GM19193 (cell line): ENCODE results near the gene KY.

Source experiments
- POLR2A ChIP-seq: IDR thresholded peaks from 4 replicates; pipeline ENCODE4 v1.6.1; 2011; ENCODE audit not compliant: insufficient read depth, insufficient read length; ENCODE audit errors: extremely low read depth

The KY gene

GRCh38 chr3:134640872-134641470 lies 9.9 kb downstream of the KY start:
- no peak for TF ChIP-seq POLR2A

DNA sequence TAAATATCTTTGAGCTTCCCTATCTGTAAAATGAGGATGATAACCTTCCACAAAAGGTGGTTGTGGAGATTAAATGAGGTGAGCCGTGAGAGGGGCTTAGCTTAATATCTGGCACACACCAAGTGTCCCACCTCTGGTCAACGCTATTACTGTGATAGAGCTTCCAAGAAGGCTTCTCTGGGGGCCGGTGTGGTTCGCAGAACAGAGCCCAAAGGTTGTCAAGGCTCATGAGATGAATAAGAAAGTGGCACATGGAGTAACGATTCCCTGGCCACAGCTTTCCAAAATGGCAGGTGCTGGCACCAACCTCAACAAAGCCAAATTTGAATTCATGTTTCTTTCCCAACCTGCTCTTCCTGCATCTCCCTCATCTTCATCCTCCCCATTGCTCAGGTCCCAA lies 10.4 kb downstream of the KY start:
- no peak for TF ChIP-seq POLR2A

DNA sequence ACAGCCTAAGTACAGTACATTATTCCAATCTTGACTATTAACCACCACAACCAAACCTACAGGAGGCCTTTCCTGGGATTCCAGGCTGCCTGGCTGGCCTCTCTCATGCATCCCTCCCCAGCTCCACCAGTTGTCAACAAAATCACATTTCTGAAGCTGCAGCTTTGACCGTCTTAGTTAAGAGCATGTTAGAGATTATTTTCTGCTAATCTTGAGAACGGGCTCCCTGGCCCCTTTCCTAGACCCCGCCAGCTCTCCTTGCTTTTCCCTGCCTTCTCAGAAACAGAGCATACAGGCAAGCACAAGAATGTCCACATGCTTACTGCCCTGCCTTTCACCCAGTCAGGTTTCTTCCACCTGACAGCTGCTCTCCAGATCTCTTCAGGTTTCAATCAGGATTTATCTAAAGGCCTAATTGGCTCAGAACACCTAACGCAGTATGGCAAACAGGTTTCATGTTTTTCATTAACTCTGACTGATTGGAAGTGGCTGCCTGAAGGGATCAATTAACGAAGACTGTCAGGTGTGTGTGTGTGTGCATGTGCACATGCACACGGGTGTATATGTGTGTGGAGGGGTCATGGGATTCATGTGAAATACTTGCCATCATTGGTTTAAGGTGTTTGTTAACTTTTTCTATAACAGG lies 12.3 kb downstream of the KY start:
- TF ChIP-seq POLR2A: no peak

DNA sequence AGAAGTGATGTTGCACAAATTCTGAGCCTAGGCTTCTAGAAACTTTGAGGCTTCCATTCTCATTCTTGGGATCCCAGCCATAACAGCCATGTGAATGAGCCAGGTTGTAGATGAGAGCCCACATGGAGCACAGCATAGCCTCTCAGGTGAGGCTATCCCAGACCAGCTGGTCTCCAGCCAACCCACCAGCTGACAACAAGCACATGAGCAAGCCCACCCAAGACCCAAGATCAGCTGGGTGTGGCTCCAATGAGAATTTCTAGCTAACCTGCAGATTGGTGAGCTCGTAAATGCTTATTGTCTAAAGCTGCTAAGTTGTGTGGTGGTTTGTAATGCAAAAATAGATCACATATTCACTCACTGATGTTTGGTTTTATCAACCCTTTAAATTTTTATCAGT lies 14.4 kb downstream of the KY start:
- no peak for TF ChIP-seq POLR2A

- no peak for TF ChIP-seq POLR2A
Measured at GRCh38 chr3:134630506-134630905, 20.3 kb downstream of the KY start.

- no peak for TF ChIP-seq POLR2A
Measured at GRCh38 chr3:134628884-134629283, 21.9 kb downstream of the KY start.

DNA sequence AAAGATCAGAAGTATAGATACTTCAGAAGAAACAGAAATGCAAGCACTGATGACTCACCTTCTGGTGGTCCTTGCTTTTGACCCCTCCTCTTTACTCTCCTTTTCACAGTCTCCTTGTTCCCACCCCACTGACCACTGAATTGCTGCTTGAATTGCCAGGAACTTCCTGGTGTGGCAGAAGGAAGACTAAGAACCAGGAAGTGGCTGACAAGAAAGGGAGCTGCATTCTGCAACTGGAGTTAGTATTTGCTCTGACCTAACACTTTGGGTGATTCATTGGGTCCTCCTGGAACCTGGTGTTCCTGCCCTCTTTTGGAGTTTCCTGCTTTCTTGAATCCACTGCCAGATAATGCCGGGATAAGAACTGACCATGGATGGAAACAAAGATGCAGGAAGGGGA lies 23.0 kb downstream of the KY start:
- TF ChIP-seq POLR2A: no peak

- TF ChIP-seq POLR2A: no peak
Measured at GRCh38 chr3:134625885-134626741, 24.7 kb downstream of the KY start.

DNA sequence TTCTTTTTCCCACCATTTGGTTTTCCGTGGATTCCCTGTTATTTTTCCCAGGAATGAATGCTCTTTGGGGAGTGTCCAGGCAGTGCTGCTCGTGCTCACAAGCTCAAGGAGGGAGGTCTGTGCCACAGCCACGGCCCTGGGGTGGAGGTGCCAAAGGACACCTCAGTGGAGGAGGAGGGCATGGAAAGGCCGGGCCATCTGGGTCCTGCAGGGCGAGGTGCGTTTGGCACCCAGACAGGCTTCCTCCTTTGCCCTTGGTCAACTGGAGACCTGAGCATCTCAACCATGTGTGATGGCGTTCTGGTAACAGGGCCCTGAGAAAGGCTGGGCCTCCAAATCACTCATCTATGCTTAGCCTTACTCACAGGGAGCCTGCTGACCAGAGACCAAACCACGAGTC lies 25.4 kb downstream of the KY start:
- TF ChIP-seq POLR2A: no peak

- no peak for TF ChIP-seq POLR2A
Measured at GRCh38 chr3:134624537-134625287, 26.1 kb downstream of the KY start.

DNA sequence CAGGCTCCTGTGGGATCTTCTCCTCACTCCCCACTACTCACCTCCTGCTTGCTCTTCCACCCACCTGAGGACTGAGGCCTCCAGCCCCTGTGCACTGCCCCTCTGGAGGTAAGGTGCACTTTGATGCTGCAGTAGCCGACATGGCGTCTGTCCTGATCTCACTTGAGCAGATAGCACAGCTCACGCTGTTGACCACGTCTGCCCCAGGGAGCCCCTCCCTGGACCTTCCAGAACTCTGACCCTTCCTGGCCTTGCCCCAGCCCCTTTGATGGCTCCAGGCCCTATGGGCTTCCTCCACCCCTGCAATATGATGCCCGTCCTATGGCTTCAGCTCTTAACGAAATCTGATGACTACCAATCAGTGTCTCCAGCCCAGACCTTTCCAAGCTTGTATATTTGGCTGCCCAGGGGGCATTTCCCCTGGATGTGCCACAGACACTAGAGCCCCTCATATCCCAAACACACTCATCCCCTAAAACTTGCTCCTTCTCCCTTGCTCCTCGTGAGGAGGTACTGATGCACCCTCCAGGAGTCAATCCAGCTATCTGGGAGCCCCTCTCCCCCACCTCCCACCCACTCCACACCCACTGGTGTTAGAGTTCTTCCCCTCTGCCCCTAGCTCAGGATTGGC lies 27.1 kb downstream of the KY start:
- TF ChIP-seq POLR2A: no peak

- TF ChIP-seq POLR2A: no peak
Measured at GRCh38 chr3:134622806-134623365, 27.9 kb downstream of the KY start.

DNA sequence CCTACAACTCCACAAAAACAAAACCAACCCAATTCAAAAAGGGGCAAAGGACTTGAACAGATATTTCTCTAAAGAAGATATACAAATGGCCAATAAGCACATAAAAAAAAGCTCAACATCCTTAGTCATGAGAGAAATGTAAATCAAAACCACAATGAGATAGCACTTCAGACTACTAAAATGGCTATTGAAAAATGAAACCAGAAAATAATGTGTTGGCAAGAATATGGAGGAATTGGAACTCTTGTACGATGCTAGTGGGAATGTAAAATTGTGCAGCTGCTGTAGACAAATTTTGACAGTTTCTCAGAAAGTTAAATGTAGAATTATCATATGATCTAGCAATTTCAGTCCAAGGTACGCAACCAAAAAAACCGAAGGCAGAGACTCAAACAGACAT lies 29.0 kb downstream of the KY start:
- no peak for TF ChIP-seq POLR2A

GRCh38 chr3:134620476-134621115 lies 30.2 kb downstream of the KY start:
- TF ChIP-seq POLR2A: no peak

- no peak for TF ChIP-seq POLR2A
Measured at GRCh38 chr3:134619884-134620445, 30.9 kb downstream of the KY start.

GRCh38 chr3:134619301-134619615 lies 31.6 kb downstream of the KY start:
- no peak for TF ChIP-seq POLR2A
